IMR-90 (cell line): ENCODE measurements around the gene SBK3. TPM values are rescaled to one million over a fixed set of nuclear protein-coding genes. Genes with fewer than 3 reads are reported as not detected.

ENCODE experiments used
- MXI1 ChIP-seq: IDR thresholded peaks from 2 replicates; pipeline ENCODE4 v1.6.1; 2012; ENCODE audit warnings: low read depth, mild to moderate bottlenecking, low read length, moderate library complexity, borderline replicate concordance
- polyA plus RNA-seq, 3 experiments: library from polyadenylated mRNA; depleted of rRNA; stranded (reverse); fragments of >200 nt; gene quantifications; 2 replicates each; pipeline ENCODE4 v1.2.3, GENCODE V29; 2012; ENCODE audit warnings: low replicate concordance in 1 of 3
- total RNA-seq: library from RNA; depleted of rRNA; stranded (reverse); fragments of >200 nt; gene quantifications from 2 replicates; pipeline ENCODE4 v1.2.3, GENCODE V29; 2012
- TF ChIP-seq, protein P1 (sequence below): fragments of 150-350 bp; IDR thresholded peaks from 2 replicates; pipeline ENCODE4 v1.6.1; 2017; ENCODE audit warnings: mild to moderate bottlenecking, antibody characterized with exemption, low read length, low read depth

SBK3 gene
- total and polyA plus RNA-seq, 2 of the 4 experiments (the other 2 are of a cell fraction): 0.05 to 0.18 TPM

DNA sequence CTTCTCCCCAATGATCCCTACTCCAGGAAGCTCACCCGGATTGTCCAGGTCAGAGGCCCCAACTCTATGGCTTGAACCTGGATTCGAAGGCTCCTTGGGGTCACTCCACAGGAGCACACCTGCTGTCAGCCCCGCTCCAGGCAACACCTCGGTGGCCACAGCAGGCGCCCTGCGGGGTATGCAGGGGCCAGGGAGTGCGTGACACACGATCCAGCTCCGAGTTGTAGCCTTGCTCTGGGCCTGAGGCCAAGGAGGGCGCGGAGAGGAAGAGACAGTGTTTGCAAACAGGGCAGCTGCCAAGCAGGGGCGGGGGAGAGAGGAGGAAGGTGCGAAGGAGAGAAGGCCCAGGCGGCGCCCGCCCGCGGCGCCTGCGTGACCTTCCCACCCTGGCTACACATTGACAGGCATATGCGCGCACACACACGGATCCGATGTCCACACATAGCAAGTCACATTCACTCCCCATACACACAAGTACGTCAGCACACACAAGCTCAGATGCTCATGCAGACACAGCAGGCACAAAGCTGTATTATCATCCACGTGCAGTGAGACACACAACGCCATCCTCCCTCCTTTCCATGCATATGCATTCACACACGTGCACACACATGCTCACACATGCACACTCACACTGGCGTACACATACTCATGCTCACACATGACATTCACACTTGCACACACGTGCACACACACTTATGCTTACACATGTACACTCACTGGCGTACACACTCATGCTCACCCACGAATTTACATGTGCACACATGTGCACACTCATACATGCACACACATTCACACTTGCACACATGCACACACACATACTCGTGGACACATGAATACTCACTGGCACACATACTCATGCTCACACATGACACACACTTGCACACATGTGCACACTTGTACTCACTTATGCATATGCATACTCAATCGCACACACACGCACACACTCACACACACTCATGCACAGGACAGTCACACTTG is 18.8 kb downstream of the SBK3 start (continued):
- TF ChIP-seq, protein P1, sequence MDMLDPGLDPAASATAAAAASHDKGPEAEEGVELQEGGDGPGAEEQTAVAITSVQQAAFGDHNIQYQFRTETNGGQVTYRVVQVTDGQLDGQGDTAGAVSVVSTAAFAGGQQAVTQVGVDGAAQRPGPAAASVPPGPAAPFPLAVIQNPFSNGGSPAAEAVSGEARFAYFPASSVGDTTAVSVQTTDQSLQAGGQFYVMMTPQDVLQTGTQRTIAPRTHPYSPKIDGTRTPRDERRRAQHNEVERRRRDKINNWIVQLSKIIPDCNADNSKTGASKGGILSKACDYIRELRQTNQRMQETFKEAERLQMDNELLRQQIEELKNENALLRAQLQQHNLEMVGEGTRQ: no peak
- no peak for TF ChIP-seq MXI1
